ENCODE results near the gene HDAC9.

HDAC9 gene

GRCh38 chr7:18457832-18458231 is 37.7 kb upstream of the HDAC9 start:
- Histone ChIP-seq H3K36me3 (replicated peaks; ENCODE audit: low read depth, low read length) (no peaks in the 10 kb centered on the region), H3K4me3 (ENCODE audit: low read length) (no peak overlapping the region), H3K9ac (ENCODE audit: low read length) (no peak overlapping the region), H3K4me1 (ENCODE audit: low read length) (peaks cover 24% of the 10 kb centered on the region), H3K27me3 (ENCODE audit: low read depth, low read length) (no peaks in the 10 kb centered on the region), H3K79me2 (ENCODE audit: low read length) (no peaks in the 10 kb centered on the region), H4K20me1 (ENCODE audit: insufficient read depth, low read length) (no peaks in the 10 kb centered on the region), H3K9me3 (ENCODE audit: insufficient read depth, low read length) (no peaks in the 10 kb centered on the region), H3K27ac (ENCODE audit: low read length) (no peak overlapping the region), H3K4me2 (ENCODE audit: low read length) (no peak overlapping the region), H2AFZ (ENCODE audit: low read depth, low read length) (no peak overlapping the region)
- TF ChIP-seq CTCF (IDR thresholded peaks at IDR 0.05; ENCODE audit: low read depth, low read length) (no peak), EZH2phosphoT487 (IDR thresholded peaks at IDR 0.05; ENCODE audit: low read depth) (no peak)

DNA sequence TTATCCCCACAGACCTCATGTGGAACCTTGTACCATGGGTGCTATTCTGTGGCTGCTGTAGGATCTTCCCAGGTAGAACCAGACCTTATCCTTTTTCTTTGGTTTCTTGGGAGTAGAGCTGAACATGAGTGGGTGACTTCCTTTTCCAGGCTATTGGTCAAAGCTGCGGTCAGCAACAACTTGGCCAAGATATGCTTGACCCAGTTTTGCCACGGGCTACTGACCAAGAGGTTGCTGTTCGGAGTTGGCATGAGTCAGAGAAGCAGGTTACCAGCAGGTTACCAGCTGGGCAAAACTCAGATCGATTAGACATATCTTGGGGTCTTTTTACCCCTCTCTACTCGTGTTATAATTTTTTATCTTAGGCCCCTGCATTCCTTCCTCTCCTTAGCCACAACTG is 36.7 kb upstream of the HDAC9 start:
- H2AFZ ChIP-seq (ENCODE audit: low read depth, low read length): no peak overlapping the region
- no peak overlapping the region for H3K27ac ChIP-seq (ENCODE audit: low read length)
- no peak overlapping the region for H3K4me3 ChIP-seq (ENCODE audit: low read length)
- no peaks in the 10 kb centered on the region for H3K9me3 ChIP-seq (ENCODE audit: insufficient read depth, low read length)
- H3K79me2 ChIP-seq (ENCODE audit: low read length): no peaks in the 10 kb centered on the region
- H3K9ac ChIP-seq (ENCODE audit: low read length): no peak overlapping the region
- H3K4me1 ChIP-seq (ENCODE audit: low read length): peaks cover 26% of the 10 kb centered on the region
- H3K4me2 ChIP-seq (ENCODE audit: low read length): no peak overlapping the region
- no peak for TF ChIP-seq EZH2phosphoT487 (IDR thresholded peaks at IDR 0.05; ENCODE audit: low read depth)
- TF ChIP-seq CTCF (IDR thresholded peaks at IDR 0.05; ENCODE audit: low read depth, low read length): no peak
- no peaks in the 10 kb centered on the region for H4K20me1 ChIP-seq (ENCODE audit: insufficient read depth, low read length)
- no peaks in the 10 kb centered on the region for H3K27me3 ChIP-seq (ENCODE audit: low read depth, low read length)
- no peaks in the 10 kb centered on the region for H3K36me3 ChIP-seq (replicated peaks; ENCODE audit: low read depth, low read length)

DNA sequence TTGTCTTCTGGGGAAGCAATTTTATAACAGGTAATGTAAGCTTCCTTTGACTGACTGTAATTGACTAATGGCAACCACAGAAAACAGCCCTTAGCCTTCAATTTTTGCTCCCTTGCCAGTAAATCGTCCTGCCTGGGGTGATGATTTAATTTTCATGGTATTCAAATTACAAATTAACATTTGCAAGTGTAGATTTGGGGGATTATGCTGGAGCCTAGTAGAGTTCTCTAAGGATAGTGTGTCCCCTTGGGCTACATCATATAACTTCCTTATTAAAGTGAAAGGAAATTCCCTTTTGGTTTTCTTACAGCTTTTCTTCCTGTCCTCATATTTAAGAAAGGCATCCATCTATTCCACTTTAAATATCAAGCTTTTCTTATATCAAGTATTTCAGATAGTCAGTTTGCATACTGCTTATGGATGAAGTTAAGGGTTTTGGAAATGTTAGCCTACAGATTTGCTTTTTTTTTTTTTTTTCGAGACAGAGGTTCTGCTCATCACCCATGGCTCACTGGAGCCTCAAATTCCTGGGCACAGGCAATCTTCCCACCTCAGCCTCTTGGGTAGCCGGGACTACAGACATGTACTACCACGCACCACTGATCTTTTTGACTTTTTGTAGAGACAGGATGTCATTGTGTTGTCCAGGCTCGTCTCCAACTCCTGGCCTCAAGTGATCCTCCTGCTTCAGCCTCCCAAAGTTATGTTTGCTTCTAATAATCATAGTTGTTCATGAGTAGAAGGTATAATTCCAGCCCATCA is 35.9 kb upstream of the HDAC9 start:
- Histone ChIP-seq H3K4me1 (ENCODE audit: low read length) (peaks cover 26% of the 10 kb centered on the region), H3K9me3 (ENCODE audit: insufficient read depth, low read length) (no peaks in the 10 kb centered on the region)

More for the DNA sequence above, 35.9 kb upstream of the HDAC9 start:
- H3K36me3 ChIP-seq (replicated peaks; ENCODE audit: low read depth, low read length): no peaks in the 10 kb centered on the region
- H3K4me2 ChIP-seq (ENCODE audit: low read length): peak overlapping the region; percentile 9; the same call in 1 of the 2 replicates
- no peak overlapping the region for H3K4me3 ChIP-seq (ENCODE audit: low read length)
- no peak overlapping the region for H3K27ac ChIP-seq (ENCODE audit: low read length)
- 0 out of 2 replicates have a peak overlapping the region, but pooled peaks have one; percentile 22 for H2AFZ ChIP-seq (ENCODE audit: low read depth, low read length)
- no peak overlapping the region for H3K9ac ChIP-seq (ENCODE audit: low read length)
- H4K20me1 ChIP-seq (ENCODE audit: insufficient read depth, low read length): no peaks in the 10 kb centered on the region
- no peaks in the 10 kb centered on the region for H3K27me3 ChIP-seq (ENCODE audit: low read depth, low read length)
- no peak for TF ChIP-seq CTCF (IDR thresholded peaks at IDR 0.05; ENCODE audit: low read depth, low read length)
- no peaks in the 10 kb centered on the region for H3K79me2 ChIP-seq (ENCODE audit: low read length)

All from OCI-LY3 (cell line).